ENCODE results near the gene IRAG1. TPM values are rescaled to one million over a fixed set of nuclear protein-coding genes. Genes with fewer than 3 reads are reported as not detected.
"Not testable (repeated sequence)": the region's sequence is repeated elsewhere in the genome, so short reads cannot be mapped to it uniquely, and the experiment has no call there.

IRAG1 gene
- total RNA-seq, 1 donor from 2014 or later = 5.2 TPM

DNA sequence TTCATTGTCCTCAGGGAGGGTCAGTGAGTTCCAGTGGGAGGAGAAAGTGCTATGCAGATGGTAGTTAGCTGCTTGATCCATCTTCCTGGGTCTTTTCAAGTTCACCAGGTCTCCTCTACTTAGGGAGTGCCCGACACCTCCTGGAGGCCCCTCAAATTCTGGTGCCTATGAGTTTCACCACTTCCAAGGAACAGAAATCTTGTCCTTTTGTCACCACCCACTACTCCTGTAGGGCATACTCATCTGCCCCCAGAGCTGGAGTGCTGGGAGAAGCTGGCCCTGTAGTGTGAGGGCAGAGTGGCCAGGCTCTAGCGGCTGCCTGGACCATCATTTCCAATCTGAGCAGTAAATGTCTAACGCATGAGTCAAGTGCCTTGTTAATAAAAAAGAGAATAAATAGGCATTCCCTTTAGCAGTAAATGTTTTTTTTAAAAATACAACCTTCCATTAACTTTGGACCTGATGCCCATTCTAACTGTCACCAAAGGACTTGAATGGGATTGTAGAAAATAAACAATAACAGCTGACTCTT is 12.5 kb downstream of the IRAG1 start:
- Histone ChIP-seq H3K9me3 (ENCODE audit: low read depth) (no peaks in the 10 kb centered on the region), H2AFZ (replicated peaks) (no peak overlapping the region)
- H3K27ac Mint-ChIP-seq = no peak overlapping the region

DNA sequence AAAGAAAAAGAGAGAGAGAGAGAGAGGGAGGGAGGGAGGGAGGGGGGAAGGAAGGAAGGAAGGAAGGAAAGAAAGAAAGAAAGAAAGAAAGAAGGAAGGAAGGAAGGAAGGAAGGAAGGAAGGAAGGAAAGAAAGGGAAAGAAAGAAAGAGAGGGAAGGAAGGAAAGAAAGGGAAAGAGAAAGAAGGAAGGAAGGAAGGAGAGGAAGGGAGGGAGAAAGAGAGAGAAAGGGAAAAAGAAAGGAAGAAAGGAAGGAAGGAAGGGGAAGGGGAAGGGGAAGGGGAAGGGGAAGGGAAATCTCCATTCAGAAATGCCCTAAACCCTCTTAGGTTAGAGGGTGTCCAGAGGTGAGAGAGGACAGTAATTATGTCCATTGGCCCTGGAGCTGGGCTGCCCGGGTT is 13.3 kb downstream of the IRAG1 start:
- H3K27me3 Mint-ChIP-seq (ENCODE audit: insufficient read depth, low read depth); H3K27ac ChIP-seq; H3K27ac Mint-ChIP-seq; H3K4me3 ChIP-seq; H3K79me2 ChIP-seq (ENCODE audit: low read depth); H3K4me1 ChIP-seq; H3K4me1 Mint-ChIP-seq; H3K9ac ChIP-seq; H3K9me3 ChIP-seq (ENCODE audit: low read depth); H3K4me3 Mint-ChIP-seq; H4K20me1 ChIP-seq (ENCODE audit: low read depth); H3F3A ChIP-seq (ENCODE audit: low read depth); H3K36me3 ChIP-seq; H3K9me3 Mint-ChIP-seq; H3K36me3 Mint-ChIP-seq; DNase-seq (ENCODE audit: low spot score); H3K4me2 ChIP-seq; H3K27me3 ChIP-seq; H2AFZ ChIP-seq (replicated peaks): not testable (repeated sequence)

More for the DNA sequence above, 12.5 kb downstream of the IRAG1 start:
- Histone ChIP-seq H3K4me3 (no peak overlapping the region), H4K20me1 (ENCODE audit: low read depth) (no peaks in the 10 kb centered on the region), H3K9ac (no peak overlapping the region), H3K27ac (no peak overlapping the region), H3K4me1 (no peaks in the 10 kb centered on the region), H3K79me2 (ENCODE audit: low read depth) (no peaks in the 10 kb centered on the region), H3K4me2 (no peak overlapping the region), H3K36me3 (no peaks in the 10 kb centered on the region), H3K27me3 (no peaks in the 10 kb centered on the region), H3F3A (ENCODE audit: low read depth) (no peaks in the 10 kb centered on the region)
- H3K4me1 Mint-ChIP-seq = peaks cover 3% of the 10 kb centered on the region
- TF ChIP-seq, protein P1, sequence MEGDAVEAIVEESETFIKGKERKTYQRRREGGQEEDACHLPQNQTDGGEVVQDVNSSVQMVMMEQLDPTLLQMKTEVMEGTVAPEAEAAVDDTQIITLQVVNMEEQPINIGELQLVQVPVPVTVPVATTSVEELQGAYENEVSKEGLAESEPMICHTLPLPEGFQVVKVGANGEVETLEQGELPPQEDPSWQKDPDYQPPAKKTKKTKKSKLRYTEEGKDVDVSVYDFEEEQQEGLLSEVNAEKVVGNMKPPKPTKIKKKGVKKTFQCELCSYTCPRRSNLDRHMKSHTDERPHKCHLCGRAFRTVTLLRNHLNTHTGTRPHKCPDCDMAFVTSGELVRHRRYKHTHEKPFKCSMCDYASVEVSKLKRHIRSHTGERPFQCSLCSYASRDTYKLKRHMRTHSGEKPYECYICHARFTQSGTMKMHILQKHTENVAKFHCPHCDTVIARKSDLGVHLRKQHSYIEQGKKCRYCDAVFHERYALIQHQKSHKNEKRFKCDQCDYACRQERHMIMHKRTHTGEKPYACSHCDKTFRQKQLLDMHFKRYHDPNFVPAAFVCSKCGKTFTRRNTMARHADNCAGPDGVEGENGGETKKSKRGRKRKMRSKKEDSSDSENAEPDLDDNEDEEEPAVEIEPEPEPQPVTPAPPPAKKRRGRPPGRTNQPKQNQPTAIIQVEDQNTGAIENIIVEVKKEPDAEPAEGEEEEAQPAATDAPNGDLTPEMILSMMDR (IDR thresholded peaks at IDR 0.05) = no peak
- no peak for TF ChIP-seq EZH2 (IDR thresholded peaks at IDR 0.05)
- no peak for TF ChIP-seq EZH2phosphoT487 (IDR thresholded peaks at IDR 0.05)
- no peaks in the 10 kb centered on the region for H3K9me3 Mint-ChIP-seq
- no peaks in the 10 kb centered on the region for H3K27me3 Mint-ChIP-seq (ENCODE audit: insufficient read depth, low read depth)
- DNase-seq (ENCODE audit: low spot score) = no peak
- no peaks in the 10 kb centered on the region for H3K36me3 Mint-ChIP-seq
- H3K4me3 Mint-ChIP-seq = no peak overlapping the region

DNA sequence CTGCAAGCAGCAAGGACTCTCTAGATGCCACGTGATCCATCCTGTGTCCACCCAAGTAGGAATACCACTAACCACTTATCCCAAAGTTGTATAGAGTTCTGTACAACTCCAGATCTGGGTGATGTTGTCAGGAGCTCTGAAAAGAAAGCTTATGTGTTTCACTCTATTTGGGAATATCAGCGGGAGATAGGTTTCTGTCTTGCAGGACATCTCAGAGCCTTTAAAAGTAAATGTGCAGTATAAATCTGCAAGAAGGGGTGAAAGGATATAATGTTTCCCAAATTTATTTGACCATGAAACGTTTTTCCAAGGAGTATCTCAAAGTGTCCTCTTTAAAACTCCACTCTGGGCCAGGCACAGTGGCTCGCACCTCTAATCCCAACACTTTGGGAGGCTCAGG is 13.9 kb downstream of the IRAG1 start:
- Histone ChIP-seq H3K27ac (no peak overlapping the region), H3K79me2 (ENCODE audit: low read depth) (no peaks in the 10 kb centered on the region), H3K4me1 (no peaks in the 10 kb centered on the region), H3K4me3 (no peak overlapping the region), H3F3A (ENCODE audit: low read depth) (no peaks in the 10 kb centered on the region), H3K36me3 (no peaks in the 10 kb centered on the region), H3K9ac (no peak overlapping the region), H3K9me3 (ENCODE audit: low read depth) (no peaks in the 10 kb centered on the region), H2AFZ (replicated peaks) (no peak overlapping the region), H3K4me2 (no peak overlapping the region), H4K20me1 (ENCODE audit: low read depth) (no peaks in the 10 kb centered on the region), H3K27me3 (no peaks in the 10 kb centered on the region)
- Mint-ChIP-seq H3K27ac (no peak overlapping the region), H3K27me3 (ENCODE audit: insufficient read depth, low read depth) (no peaks in the 10 kb centered on the region), H3K4me1 (peaks cover 6% of the 10 kb centered on the region), H3K36me3 (no peaks in the 10 kb centered on the region), H3K4me3 (no peak overlapping the region), H3K9me3 (no peaks in the 10 kb centered on the region)
- no peak for DNase-seq (ENCODE audit: low spot score)
- TF ChIP-seq EZH2 (IDR thresholded peaks at IDR 0.05) = no peak
- TF ChIP-seq, protein P1 (IDR thresholded peaks at IDR 0.05) = no peak
- TF ChIP-seq EZH2phosphoT487 (IDR thresholded peaks at IDR 0.05) = no peak

DNA sequence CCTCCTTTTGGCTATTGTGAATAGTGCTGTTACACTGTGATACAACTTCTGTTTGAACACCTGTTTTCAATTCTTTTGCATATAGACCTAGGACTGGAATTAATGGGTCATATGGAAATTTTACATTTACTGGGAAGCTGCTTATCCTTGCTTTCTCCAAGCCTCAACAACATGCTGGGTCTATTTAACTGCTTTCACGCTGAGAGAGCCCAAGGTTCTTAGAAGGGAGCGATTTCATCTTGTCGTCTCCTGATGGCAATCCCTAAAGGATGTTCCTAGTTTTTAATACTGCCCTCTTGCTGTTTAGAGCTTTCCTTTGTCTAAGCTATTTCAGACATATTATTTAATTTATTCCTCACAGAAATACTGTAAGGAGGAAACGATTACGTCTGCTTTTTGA is 15.5 kb downstream of the IRAG1 start:
- TF ChIP-seq EZH2 (IDR thresholded peaks at IDR 0.05) = no peak
- TF ChIP-seq EZH2phosphoT487 (IDR thresholded peaks at IDR 0.05) = no peak
- TF ChIP-seq, protein P1 (IDR thresholded peaks at IDR 0.05) = no peak
- no peaks in the 10 kb centered on the region for H3K4me1 ChIP-seq
- no peak overlapping the region for H3K27ac ChIP-seq
- no peak overlapping the region for H3K4me3 Mint-ChIP-seq
- H3K9me3 ChIP-seq (ENCODE audit: low read depth) = no peaks in the 10 kb centered on the region
- H3K79me2 ChIP-seq (ENCODE audit: low read depth) = no peaks in the 10 kb centered on the region
- H3K4me3 ChIP-seq = no peak overlapping the region
- H3K36me3 ChIP-seq = no peaks in the 10 kb centered on the region
- no peaks in the 10 kb centered on the region for H3K9me3 Mint-ChIP-seq
- H3K4me2 ChIP-seq = no peak overlapping the region
- H3K27me3 ChIP-seq = no peaks in the 10 kb centered on the region
- H4K20me1 ChIP-seq (ENCODE audit: low read depth) = no peaks in the 10 kb centered on the region
- H2AFZ ChIP-seq (replicated peaks) = no peak overlapping the region
- no peak overlapping the region for H3K27ac Mint-ChIP-seq
- no peaks in the 10 kb centered on the region for H3K27me3 Mint-ChIP-seq (ENCODE audit: insufficient read depth, low read depth)
- no peak for DNase-seq (ENCODE audit: low spot score)
- no peaks in the 10 kb centered on the region for H3F3A ChIP-seq (ENCODE audit: low read depth)
- H3K4me1 Mint-ChIP-seq = peaks cover 6% of the 10 kb centered on the region
- H3K36me3 Mint-ChIP-seq = no peaks in the 10 kb centered on the region
- no peak overlapping the region for H3K9ac ChIP-seq
